ENCODE measurements around the gene PTPRR.
"Not testable (repeated sequence)": the region's sequence is repeated elsewhere in the genome, so short reads cannot be mapped to it uniquely, and the experiment has no call there.

Gene PTPRR

DNA sequence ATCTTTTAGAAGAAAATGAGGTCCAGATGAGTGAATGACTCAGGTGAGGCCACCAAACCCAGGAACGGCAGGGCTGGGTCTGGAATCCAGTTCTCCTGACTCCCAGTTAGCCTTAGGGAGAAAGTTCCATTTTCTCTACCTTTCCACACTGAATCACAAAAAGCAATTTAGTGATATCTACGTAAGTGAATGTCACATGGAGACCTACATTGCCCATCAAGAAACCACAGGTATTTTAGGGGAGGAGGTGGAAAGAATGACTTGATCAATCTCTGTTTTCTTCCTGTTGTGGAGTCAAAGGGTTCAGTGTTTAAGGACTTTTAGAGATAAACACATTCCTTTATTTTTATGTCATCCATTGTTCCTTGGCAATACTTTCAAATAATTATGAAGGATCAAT lies 176.4 kb downstream of the PTPRR start:
- H3K4me1 ChIP-seq (ENCODE audit: control insufficient read depth in 1 of 2, insufficient read depth in 2 of 2, low read length in 2 of 2) = peaks cover 7 to 20% of the 10 kb centered on the region in 2 donors
- H3K27me3 ChIP-seq (ENCODE audit: control insufficient read depth in 1 of 2, insufficient read depth in 2 of 2, low read length in 2 of 2) = no peaks in the 10 kb centered on the region

DNA sequence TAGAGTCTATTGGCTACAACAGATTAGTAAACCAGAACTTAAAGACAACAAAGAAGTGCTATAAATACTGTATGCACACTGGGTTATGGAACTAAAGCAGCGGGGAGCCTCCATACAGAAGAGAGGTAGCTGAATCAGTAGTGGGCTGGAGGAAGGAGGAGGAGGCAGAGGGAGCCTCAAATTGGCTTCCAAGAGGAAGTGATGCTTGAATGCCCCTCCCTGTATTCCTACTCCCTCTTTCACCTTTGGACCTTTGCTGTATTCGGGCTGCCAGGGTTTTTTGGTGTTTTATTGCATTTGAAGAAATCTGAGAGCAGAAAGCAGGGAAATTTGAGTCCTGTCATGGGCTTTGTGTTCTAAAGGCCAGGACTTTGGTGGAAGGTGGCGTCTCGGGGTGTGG lies 179.3 kb downstream of the PTPRR start:
- H3K27ac ChIP-seq (ENCODE audit: low read depth, low read length) = no peak overlapping the region
- no peaks in the 10 kb centered on the region for H3K9me3 ChIP-seq (ENCODE audit: control insufficient read depth in 1 of 2, low read length in 2 of 2)
- no peaks in the 10 kb centered on the region for H3K36me3 ChIP-seq (ENCODE audit: control insufficient read depth in 1 of 2, insufficient read depth in 2 of 2, low read length in 2 of 2)
- H3K4me1 ChIP-seq (ENCODE audit: control insufficient read depth in 1 of 2, insufficient read depth in 2 of 2, low read length in 2 of 2) = peaks cover 14 to 18% of the 10 kb centered on the region in 2 donors
- H3K4me3 ChIP-seq (ENCODE audit: low read depth in 1 of 2, low read length in 2 of 2) = no peak overlapping the region
- H3K9ac ChIP-seq (ENCODE audit: low read depth in 1 of 2, low read length in 2 of 2) = no peak overlapping the region
- no peaks in the 10 kb centered on the region for H3K27me3 ChIP-seq (ENCODE audit: control insufficient read depth in 1 of 2, insufficient read depth in 2 of 2, low read length in 2 of 2)

More for the DNA sequence above, 176.4 kb downstream of the PTPRR start:
- Histone ChIP-seq H3K27ac (ENCODE audit: low read depth, low read length) (no peak overlapping the region), H3K4me3 (ENCODE audit: low read depth in 1 of 2, low read length in 2 of 2) (no peak overlapping the region), H3K9ac (ENCODE audit: low read depth in 1 of 2, low read length in 2 of 2) (no peak overlapping the region), H3K36me3 (ENCODE audit: control insufficient read depth in 1 of 2, insufficient read depth in 2 of 2, low read length in 2 of 2) (no peaks in the 10 kb centered on the region), H3K9me3 (ENCODE audit: control insufficient read depth in 1 of 2, low read length in 2 of 2) (no peaks in the 10 kb centered on the region)

DNA sequence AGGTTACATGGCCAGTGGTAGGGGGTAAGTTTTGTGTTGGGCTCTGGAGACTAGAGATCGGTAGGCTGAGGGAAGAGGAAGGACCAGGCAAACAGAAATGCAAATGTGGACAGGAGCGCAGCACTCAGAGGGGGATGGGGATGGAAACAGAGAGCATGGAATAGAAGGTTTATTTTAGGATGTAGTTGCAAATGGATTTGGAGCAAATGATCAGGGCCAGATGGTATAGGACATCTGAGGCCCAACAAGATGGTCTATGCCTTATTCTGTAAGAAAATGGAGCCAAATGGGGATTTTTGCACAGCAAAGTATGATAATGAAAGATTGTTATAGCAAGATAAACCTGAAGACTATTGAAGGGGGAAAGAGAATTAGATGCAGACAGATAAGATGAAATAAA lies 180.8 kb downstream of the PTPRR start:
- H3K27me3 ChIP-seq (ENCODE audit: control insufficient read depth in 1 of 2, insufficient read depth in 2 of 2, low read length in 2 of 2) = no peaks in the 10 kb centered on the region
- H3K27ac ChIP-seq (ENCODE audit: low read depth, low read length) = no peak overlapping the region
- H3K9ac ChIP-seq (ENCODE audit: low read depth in 1 of 2, low read length in 2 of 2) = no peak overlapping the region
- H3K4me1 ChIP-seq (ENCODE audit: control insufficient read depth in 1 of 2, insufficient read depth in 2 of 2, low read length in 2 of 2) = peaks cover 14 to 21% of the 10 kb centered on the region in 2 donors
- no peaks in the 10 kb centered on the region for H3K9me3 ChIP-seq (ENCODE audit: control insufficient read depth in 1 of 2, low read length in 2 of 2)
- no peaks in the 10 kb centered on the region for H3K36me3 ChIP-seq (ENCODE audit: control insufficient read depth in 1 of 2, insufficient read depth in 2 of 2, low read length in 2 of 2)
- H3K4me3 ChIP-seq (ENCODE audit: low read depth in 1 of 2, low read length in 2 of 2) = no peak overlapping the region

DNA sequence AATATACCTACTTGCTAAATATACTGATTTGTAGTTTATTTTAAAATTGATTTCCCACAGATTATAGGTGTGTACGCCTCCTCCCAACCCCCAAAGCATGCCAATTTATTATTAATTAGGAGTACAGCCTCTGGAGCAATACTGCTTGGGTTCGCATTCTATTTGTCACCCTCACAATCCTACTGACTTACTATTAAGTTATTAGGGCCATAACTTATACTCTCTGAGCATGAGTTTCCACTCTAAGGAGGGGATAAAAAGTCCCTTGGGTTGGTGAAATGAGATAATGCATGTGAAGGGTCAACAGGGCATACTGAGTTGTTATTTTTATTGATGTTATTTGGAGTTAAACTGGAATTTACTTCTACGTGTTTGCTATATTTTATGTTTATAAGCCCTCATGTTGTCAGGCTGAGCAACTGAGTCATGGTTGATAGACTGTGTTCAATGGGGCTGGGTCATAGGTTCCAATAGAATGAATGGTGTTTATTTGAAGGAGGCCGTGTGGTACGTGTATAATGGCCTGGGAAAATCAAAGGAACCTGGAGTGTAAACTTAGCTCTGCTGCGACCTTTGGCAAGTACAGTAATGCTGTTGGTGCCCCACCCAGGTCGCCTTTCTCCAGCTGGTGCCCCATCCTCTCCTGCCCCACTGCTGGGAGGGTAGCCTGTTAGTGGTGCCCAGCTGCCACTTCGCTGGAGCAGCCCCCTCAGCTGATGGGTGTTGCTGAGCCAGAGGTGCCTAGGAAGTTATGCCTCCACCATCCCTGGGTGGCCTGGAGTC lies 184.0 kb downstream of the PTPRR start:
- H3K27me3 ChIP-seq (ENCODE audit: control insufficient read depth in 1 of 2, insufficient read depth in 2 of 2, low read length in 2 of 2) = no peaks in the 10 kb centered on the region
- no peaks in the 10 kb centered on the region for H3K36me3 ChIP-seq (ENCODE audit: control insufficient read depth in 1 of 2, insufficient read depth in 2 of 2, low read length in 2 of 2)
- no peaks in the 10 kb centered on the region for H3K9me3 ChIP-seq (ENCODE audit: control insufficient read depth in 1 of 2, low read length in 2 of 2)
- no peak overlapping the region for H3K4me3 ChIP-seq (ENCODE audit: low read depth in 1 of 2, low read length in 2 of 2)
- no peak overlapping the region for H3K9ac ChIP-seq (ENCODE audit: low read depth in 1 of 2, low read length in 2 of 2)
- no peak overlapping the region for H3K27ac ChIP-seq (ENCODE audit: low read depth, low read length)
- H3K4me1 ChIP-seq (ENCODE audit: control insufficient read depth in 1 of 2, insufficient read depth in 2 of 2, low read length in 2 of 2) = peaks cover 11 to 19% of the 10 kb centered on the region in 2 donors

DNA sequence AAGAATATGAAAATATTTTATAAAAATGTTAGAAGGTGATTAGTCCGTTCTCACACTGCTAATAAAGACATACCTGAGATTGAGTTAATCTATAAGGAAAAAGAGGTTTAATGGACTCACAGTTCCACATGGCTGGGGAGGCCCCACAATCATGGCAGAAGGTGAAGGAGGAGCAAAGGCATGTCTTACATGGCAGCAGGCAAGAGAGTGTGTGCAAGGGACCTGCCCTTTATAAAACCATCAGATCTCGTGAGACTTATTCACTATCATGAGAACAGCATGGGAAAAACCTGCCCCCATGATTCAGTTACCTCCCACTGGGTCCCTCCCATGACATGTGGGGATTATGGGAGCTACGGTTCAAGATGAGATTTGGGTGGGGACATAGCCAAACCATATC lies 185.3 kb downstream of the PTPRR start:
- not testable (repeated sequence) for H3K9me3 ChIP-seq (ENCODE audit: control insufficient read depth in 1 of 2, low read length in 2 of 2); H3K27ac ChIP-seq (ENCODE audit: low read depth, low read length); H3K4me3 ChIP-seq (ENCODE audit: low read depth in 1 of 2, low read length in 2 of 2); H3K27me3 ChIP-seq (ENCODE audit: control insufficient read depth in 1 of 2, insufficient read depth in 2 of 2, low read length in 2 of 2); H3K9ac ChIP-seq (ENCODE audit: low read depth in 1 of 2, low read length in 2 of 2); H3K36me3 ChIP-seq (ENCODE audit: control insufficient read depth in 1 of 2, insufficient read depth in 2 of 2, low read length in 2 of 2)
- peaks cover 7 to 12% of the 10 kb centered on the region in 2 donors for H3K4me1 ChIP-seq (ENCODE audit: control insufficient read depth in 1 of 2, insufficient read depth in 2 of 2, low read length in 2 of 2)

DNA sequence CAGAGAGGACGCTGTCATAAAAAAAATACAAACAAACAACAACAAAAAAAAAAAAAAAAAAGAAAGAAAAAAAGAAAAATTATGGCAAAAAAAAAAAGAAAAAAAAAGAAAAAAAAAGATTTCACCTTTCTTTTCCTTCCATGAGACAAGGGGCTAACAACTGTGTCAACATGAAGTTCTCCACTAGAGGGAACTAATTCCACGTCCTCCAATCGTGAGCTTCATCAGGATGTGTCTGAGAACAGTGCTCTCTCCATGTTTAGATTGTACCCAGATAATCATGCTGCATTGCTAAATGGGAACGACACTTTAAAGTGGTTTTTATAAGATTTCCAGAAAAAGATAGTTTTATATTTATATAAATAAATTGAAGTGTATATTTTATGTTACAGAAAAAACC lies 187.2 kb downstream of the PTPRR start:
- Histone ChIP-seq H3K9me3 (ENCODE audit: control insufficient read depth in 1 of 2, low read length in 2 of 2) (no peaks in the 10 kb centered on the region), H3K9ac (ENCODE audit: low read depth in 1 of 2, low read length in 2 of 2) (no peak overlapping the region), H3K4me1 (ENCODE audit: control insufficient read depth in 1 of 2, insufficient read depth in 2 of 2, low read length in 2 of 2) (peaks cover 7 to 12% of the 10 kb centered on the region in 2 donors), H3K4me3 (ENCODE audit: low read depth in 1 of 2, low read length in 2 of 2) (no peak overlapping the region), H3K27ac (ENCODE audit: low read depth, low read length) (no peak overlapping the region), H3K36me3 (ENCODE audit: control insufficient read depth in 1 of 2, insufficient read depth in 2 of 2, low read length in 2 of 2) (no peaks in the 10 kb centered on the region), H3K27me3 (ENCODE audit: control insufficient read depth in 1 of 2, insufficient read depth in 2 of 2, low read length in 2 of 2) (no peaks in the 10 kb centered on the region)

DNA sequence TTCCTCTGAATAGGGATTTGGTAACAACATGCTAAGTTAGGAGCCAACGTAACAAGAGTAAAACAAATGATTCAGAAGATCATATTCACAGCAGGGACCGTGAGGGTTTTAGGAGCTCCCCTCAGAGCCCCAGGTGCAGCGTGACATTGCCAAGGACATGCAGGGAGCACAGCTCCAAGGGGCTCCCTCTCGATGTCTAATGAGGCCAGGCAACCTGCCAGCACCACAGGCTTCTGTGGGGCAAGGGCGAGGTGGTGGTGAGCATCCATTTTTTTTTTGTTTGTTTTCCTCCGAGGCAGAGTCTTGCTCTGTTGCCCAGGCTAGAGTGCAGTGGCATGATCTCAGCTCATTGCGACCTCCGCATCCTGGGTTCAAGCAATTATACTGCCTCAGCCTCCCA lies 188.3 kb downstream of the PTPRR start:
- peaks cover 7 to 12% of the 10 kb centered on the region in 2 donors for H3K4me1 ChIP-seq (ENCODE audit: control insufficient read depth in 1 of 2, insufficient read depth in 2 of 2, low read length in 2 of 2)
- no peak overlapping the region for H3K27ac ChIP-seq (ENCODE audit: low read depth, low read length)
- no peaks in the 10 kb centered on the region for H3K27me3 ChIP-seq (ENCODE audit: control insufficient read depth in 1 of 2, insufficient read depth in 2 of 2, low read length in 2 of 2)
- H3K9me3 ChIP-seq (ENCODE audit: control insufficient read depth in 1 of 2, low read length in 2 of 2) = no peaks in the 10 kb centered on the region
- H3K36me3 ChIP-seq (ENCODE audit: control insufficient read depth in 1 of 2, insufficient read depth in 2 of 2, low read length in 2 of 2) = no peaks in the 10 kb centered on the region
- no peak overlapping the region for H3K9ac ChIP-seq (ENCODE audit: low read depth in 1 of 2, low read length in 2 of 2)
- no peak overlapping the region for H3K4me3 ChIP-seq (ENCODE audit: low read depth in 1 of 2, low read length in 2 of 2)

DNA sequence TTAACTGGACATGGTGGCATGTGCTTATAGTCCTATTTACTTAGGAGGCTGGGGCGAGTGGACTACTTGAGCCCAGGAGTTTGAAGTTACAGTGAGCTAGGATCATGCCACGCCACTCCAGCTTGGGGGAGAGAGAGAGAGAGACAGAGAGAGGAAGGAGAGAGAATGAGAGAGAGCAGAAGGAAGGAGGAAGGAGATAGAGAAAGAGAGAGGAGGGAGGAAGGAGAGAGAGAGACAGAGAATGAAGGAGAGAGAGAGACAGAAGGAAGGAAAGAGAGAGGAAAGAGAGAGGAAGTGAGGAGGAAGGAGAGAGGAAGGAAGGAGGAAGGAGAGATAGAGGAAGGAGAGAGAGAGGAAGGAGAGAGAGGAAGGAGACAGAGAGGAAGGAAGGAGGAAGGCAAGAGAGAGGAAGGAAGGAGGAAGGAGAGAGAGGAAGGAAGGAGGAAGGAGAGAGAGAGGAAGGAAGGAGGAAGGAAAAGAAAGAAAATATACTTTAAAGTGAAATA lies 189.8 kb downstream of the PTPRR start:
- Histone ChIP-seq H3K36me3 (ENCODE audit: control insufficient read depth in 1 of 2, insufficient read depth in 2 of 2, low read length in 2 of 2) (no peaks in the 10 kb centered on the region), H3K9ac (ENCODE audit: low read depth in 1 of 2, low read length in 2 of 2) (no peak overlapping the region), H3K4me1 (ENCODE audit: control insufficient read depth in 1 of 2, insufficient read depth in 2 of 2, low read length in 2 of 2) (no peaks in the 10 kb centered on the region), H3K27ac (ENCODE audit: low read depth, low read length) (no peak overlapping the region), H3K27me3 (ENCODE audit: control insufficient read depth in 1 of 2, insufficient read depth in 2 of 2, low read length in 2 of 2) (no peaks in the 10 kb centered on the region), H3K4me3 (ENCODE audit: low read depth in 1 of 2, low read length in 2 of 2) (no peak overlapping the region), H3K9me3 (ENCODE audit: control insufficient read depth in 1 of 2, low read length in 2 of 2) (no peaks in the 10 kb centered on the region)

DNA sequence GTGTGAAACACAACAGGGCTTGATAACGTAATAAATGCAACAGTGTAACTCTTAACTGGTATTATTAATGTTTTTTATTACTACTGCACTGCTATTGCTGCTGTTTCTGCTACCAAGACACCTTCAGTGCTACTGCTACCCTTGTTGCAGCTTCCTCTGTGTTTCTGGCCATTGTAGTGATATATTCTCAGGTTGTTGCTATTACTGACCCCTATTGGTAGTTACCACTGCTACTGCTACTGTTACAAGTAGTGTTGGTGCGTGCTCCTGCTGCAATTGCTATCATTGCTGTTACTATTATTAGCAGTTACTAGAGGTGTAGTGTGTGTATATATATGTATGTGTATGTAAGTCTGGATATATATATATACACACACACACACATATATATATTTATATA lies 196.1 kb downstream of the PTPRR start:
- Histone ChIP-seq H3K4me1 (ENCODE audit: control insufficient read depth in 1 of 2, insufficient read depth in 2 of 2, low read length in 2 of 2) (no peaks in the 10 kb centered on the region), H3K4me3 (ENCODE audit: low read depth in 1 of 2, low read length in 2 of 2) (no peak overlapping the region), H3K9me3 (ENCODE audit: control insufficient read depth in 1 of 2, low read length in 2 of 2) (no peaks in the 10 kb centered on the region), H3K36me3 (ENCODE audit: control insufficient read depth in 1 of 2, insufficient read depth in 2 of 2, low read length in 2 of 2) (no peaks in the 10 kb centered on the region), H3K27ac (ENCODE audit: low read depth, low read length) (no peak overlapping the region), H3K9ac (ENCODE audit: low read depth in 1 of 2, low read length in 2 of 2) (no peak overlapping the region), H3K27me3 (ENCODE audit: control insufficient read depth in 1 of 2, insufficient read depth in 2 of 2, low read length in 2 of 2) (no peaks in the 10 kb centered on the region)

DNA sequence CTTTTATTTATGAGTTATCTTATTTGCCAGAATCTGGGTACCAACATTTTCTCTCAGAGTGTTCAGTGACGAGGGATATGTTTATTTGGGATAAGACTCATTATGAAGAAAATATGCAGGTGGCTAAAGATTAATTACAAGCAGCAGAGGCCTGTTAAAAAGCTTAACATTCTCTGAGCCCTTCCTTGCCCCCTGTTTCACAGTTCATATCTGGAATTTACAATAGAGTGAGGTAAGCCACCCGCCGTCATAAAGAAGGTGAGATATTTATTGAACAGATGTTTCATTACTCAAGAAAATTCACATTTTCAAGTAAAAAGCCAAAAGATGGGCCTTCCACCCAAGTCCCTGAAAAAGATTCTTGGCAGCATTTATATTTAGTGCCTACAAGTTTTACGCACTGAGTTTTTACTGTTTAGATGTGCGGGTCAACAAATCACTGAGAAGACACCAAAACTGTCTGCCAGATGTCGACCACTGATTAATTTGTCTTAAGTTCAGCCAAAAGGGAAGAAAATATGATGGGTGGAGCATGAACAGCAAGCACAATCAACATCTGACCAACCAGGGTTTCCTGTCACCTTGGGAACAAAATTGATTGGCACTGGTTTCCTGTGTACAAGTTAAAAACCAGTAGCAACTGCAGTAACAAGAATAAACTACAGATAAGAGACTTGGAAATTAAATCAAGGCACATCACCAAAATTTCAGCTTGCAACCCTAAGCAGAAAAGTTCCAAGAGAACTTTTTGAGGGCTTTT lies 197.8 kb downstream of the PTPRR start:
- Histone ChIP-seq H3K9me3 (ENCODE audit: control insufficient read depth in 1 of 2, low read length in 2 of 2) (no peaks in the 10 kb centered on the region), H3K4me3 (ENCODE audit: low read depth in 1 of 2, low read length in 2 of 2) (no peak overlapping the region), H3K4me1 (ENCODE audit: control insufficient read depth in 1 of 2, insufficient read depth in 2 of 2, low read length in 2 of 2) (no peaks in the 10 kb centered on the region), H3K27ac (ENCODE audit: low read depth, low read length) (no peak overlapping the region), H3K27me3 (ENCODE audit: control insufficient read depth in 1 of 2, insufficient read depth in 2 of 2, low read length in 2 of 2) (no peaks in the 10 kb centered on the region), H3K9ac (ENCODE audit: low read depth in 1 of 2, low read length in 2 of 2) (no peak overlapping the region), H3K36me3 (ENCODE audit: control insufficient read depth in 1 of 2, insufficient read depth in 2 of 2, low read length in 2 of 2) (no peaks in the 10 kb centered on the region)
